A673 (cell line): ENCODE measurements around the gene ATP2A2. TPM values are rescaled to one million over a fixed set of nuclear protein-coding genes. Genes with fewer than 3 reads are reported as not detected.

ENCODE experiments used
- BruUV-seq: library from RNA; stranded (reverse); fragments of 400-500 nt; replicated peaks from 2 replicates; lab custom pipeline; 2021; lab: Mats Ljungman, UMichigan
- CTCF ChIA-PET: fragments of 300-600 bp; sonication (Branson Sonifier 250); formaldehyde crosslinking; loops from one replicate; lab custom pipeline; 2022; ENCODE audit warnings: antibody characterized with exemption; lab: Charles Lee
- POLR2A ChIA-PET: fragments of 300-600 bp; sonication (Branson Sonifier 250); formaldehyde crosslinking; loops from one replicate; lab custom pipeline; 2022; ENCODE audit warnings: antibody characterized with exemption; ENCODE audit not compliant: low non-redundant PET; lab: Charles Lee
- DNase-seq: peaks from one replicate; pipeline ENCODE4 v3.0.0-alpha.2; 2015; ENCODE audit warnings: low spot score
- H3K27ac ChIP-seq: fragments of 200-600 bp; sonication (generic); 2 replicates; pipeline ENCODE4 v1.5.1; 2016; ENCODE audit warnings: mixed run types, low read depth, mild to moderate bottlenecking, mixed read lengths, antibody characterized with exemption, low read length; ENCODE audit not compliant: poor library complexity, severe bottlenecking
- H3K27me3 ChIP-seq: fragments of 200-600 bp; sonication (generic); replicated peaks from 2 replicates; pipeline ENCODE4 v1.6.1; 2017; ENCODE audit warnings: mixed run types, low read depth, mild to moderate bottlenecking, mixed read lengths, antibody characterized with exemption, low read length; ENCODE audit not compliant: insufficient read depth, poor library complexity
- H3K36me3 ChIP-seq: fragments of 200-600 bp; sonication (generic); 2 replicates; pipeline ENCODE4 v1.6.1; 2016; ENCODE audit warnings: mixed run types, mild to moderate bottlenecking, mixed read lengths, antibody characterized with exemption, low read length; ENCODE audit not compliant: insufficient read depth, poor library complexity, severe bottlenecking
- H3K4me1 ChIP-seq: fragments of 200-600 bp; sonication (generic); 2 replicates; pipeline ENCODE4 v1.6.1; 2017; ENCODE audit warnings: mixed run types, mild to moderate bottlenecking, mixed read lengths, antibody characterized with exemption, low read length; ENCODE audit not compliant: insufficient read depth, poor library complexity, severe bottlenecking
- H3K4me3 ChIP-seq: fragments of 200-600 bp; sonication (generic); 2 replicates; pipeline ENCODE4 v1.5.1; 2016; ENCODE audit warnings: low read depth, mixed run types, mild to moderate bottlenecking, mixed read lengths, low read length; ENCODE audit not compliant: poor library complexity, severe bottlenecking
- H3K9me3 ChIP-seq: fragments of 200-600 bp; sonication (generic); 2 replicates; pipeline ENCODE4 v1.6.1; 2016; ENCODE audit warnings: mixed run types, low read depth, mild to moderate bottlenecking, mixed read lengths, antibody characterized with exemption, low read length; ENCODE audit not compliant: poor library complexity, severe bottlenecking
- CTCF ChIP-seq: fragments of 300-800, 200-600 bp; sonication (generic); conservative IDR thresholded peaks from 2 replicates; pipeline ENCODE4 v1.5.1; 2017; ENCODE audit warnings: low read depth, mild to moderate bottlenecking, antibody characterized with exemption, low read length, moderate library complexity, mixed read lengths
- EZH2 ChIP-seq: fragments of 200-600 bp; sonication (generic); IDR thresholded peaks from 2 replicates; pipeline ENCODE4 v1.6.1; 2017; ENCODE audit warnings: borderline replicate concordance, low read depth, mild to moderate bottlenecking, mixed read lengths, antibody characterized with exemption, low read length; ENCODE audit not compliant: poor library complexity, severe bottlenecking
- intact Hi-C: fragments of 100-400 bp; cut with micrococcal nuclease; formaldehyde crosslinking; loops from one replicate; pipeline ENCODE4 v1.10.0; 2022; ENCODE audit not compliant: unreplicated experiment
- total RNA-seq: library from RNA; stranded (reverse); gene quantifications from 2 replicates; pipeline ENCODE4 v1.2.3, GENCODE V29; 2021

The ATP2A2 gene
- total RNA-seq, 1 experiment from 2014 or later, result 333 TPM

GRCh38 chr12:110256780-110257431 lies 24.1 kb upstream of the ATP2A2 start:
- Histone ChIP-seq H3K27ac (no peak overlapping the region), H3K27me3 (no peaks in the 10 kb centered on the region), H3K4me1 (no peaks in the 10 kb centered on the region), H3K36me3 (no peaks in the 10 kb centered on the region), H3K9me3 (no peaks in the 10 kb centered on the region), H3K4me3 (no peak overlapping the region)
- ChIA-PET POLR2A (interaction anchor here (0.6 kb wide), 1 partner anchor 21 kb away, joined by 3 read pairs; no protein-coding TSS in a partner anchor), CTCF (no interaction called here)
- DNase-seq, result no peak
- intact Hi-C loops, result no loop called here
- no TSS peak for BruUV-seq
- no peak for TF ChIP-seq EZH2
- no peak for TF ChIP-seq CTCF

DNA sequence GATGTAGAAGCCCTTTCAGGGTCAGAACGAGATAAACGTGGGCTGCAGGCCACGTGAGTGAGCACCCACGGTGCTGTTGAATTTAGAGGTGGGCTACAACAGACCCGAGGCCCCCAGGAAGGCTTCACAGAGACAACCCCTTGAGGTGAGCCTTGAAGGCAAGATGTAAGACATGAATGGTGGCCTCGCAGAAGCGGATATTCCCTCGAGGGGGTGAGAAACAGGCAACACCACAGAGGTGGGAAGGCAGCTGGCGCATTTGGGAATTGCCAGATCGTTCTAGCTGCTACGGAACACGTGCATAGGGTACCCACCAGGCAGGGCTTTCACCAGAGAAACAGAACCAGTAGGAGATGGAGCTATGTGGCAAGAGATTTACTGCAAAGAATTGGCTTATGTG lies 22.6 kb upstream of the ATP2A2 start:
- no peak for DNase-seq
- BruUV-seq, result no TSS peak
- H3K27ac ChIP-seq, result no peak overlapping the region
- H3K4me3 ChIP-seq, result no peak overlapping the region
- H3K36me3 ChIP-seq, result no peaks in the 10 kb centered on the region
- H3K9me3 ChIP-seq, result no peaks in the 10 kb centered on the region
- ChIA-PET POLR2A (no interaction called here), CTCF (no interaction called here)
- H3K27me3 ChIP-seq, result no peaks in the 10 kb centered on the region
- no peaks in the 10 kb centered on the region for H3K4me1 ChIP-seq
- TF ChIP-seq CTCF (no peak), EZH2 (no peak)
- intact Hi-C loops, result no loop called here

DNA sequence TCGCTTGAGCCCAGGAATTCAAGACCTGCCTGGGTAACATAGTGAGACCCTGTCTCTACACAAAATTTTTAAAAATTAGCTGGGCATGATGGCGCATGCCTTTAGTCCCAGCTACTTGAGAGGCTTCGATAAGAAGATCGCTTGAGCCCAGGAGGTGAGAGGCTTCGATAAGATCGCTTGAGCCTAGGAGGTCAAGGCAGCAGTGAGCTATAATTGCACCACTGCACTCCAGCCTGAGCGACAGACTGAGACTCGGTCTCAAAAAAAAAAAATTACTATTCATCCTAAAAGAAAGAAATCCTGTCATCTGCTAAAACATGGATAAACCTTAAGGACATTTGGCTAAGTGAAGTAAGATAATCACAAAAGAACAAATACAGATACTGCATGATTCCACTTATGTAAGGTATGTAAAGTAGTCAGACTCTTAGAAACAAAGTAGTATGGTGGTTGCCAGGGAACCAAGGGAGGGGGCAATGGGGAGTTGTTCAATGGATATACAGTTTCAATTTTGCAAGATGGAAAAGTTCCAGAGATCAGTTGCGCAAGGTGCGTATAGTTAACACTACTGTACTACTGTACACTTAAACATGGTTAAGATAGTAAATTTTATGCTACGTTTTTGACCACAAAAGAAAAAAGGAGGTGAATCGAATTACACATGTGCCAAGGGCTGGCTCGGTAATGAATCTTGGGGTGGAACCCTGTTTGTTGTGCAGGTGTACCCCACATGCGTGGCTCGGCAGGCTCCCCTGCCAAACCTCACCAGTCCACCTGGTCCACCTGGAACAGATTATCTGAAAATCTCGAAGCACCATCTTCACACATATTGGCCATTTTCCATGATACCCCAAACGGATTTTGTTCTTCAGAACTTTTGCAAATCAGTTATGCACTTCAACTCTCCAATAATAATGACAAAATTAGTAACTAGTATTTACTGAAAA lies 18.3 kb upstream of the ATP2A2 start:
- Histone ChIP-seq H3K4me1 (peaks cover 13% of the 10 kb centered on the region), H3K27me3 (no peaks in the 10 kb centered on the region), H3K4me3 (no peak overlapping the region), H3K27ac (no peak overlapping the region), H3K9me3 (no peaks in the 10 kb centered on the region), H3K36me3 (no peaks in the 10 kb centered on the region)
- intact Hi-C loops, result no loop called here
- TF ChIP-seq EZH2 (no peak), CTCF (no peak)
- no peak for DNase-seq
- BruUV-seq, result no TSS peak
- CTCF ChIA-PET, result no interaction called here
- POLR2A ChIA-PET, result no interaction called here
